Stimulated activated CD4-positive, alpha-beta T cell treated with anti-CD3 and anti-CD28 coated beads, Interleukin-15, amount 100 ng/mL, for 48 hours (primary cell): Measurements from ENCODE around the gene SLC22A15.
"Not testable (repeated sequence)": the region's sequence is repeated elsewhere in the genome, so short reads cannot be mapped to it uniquely, and the experiment has no call there.

ENCODE experiments used
- DNase-seq, 2 donors: peaks; one replicate each; pipeline ENCODE4 v3.0.0-alpha.2; 2020; ENCODE audit warnings: low read depth in 2 of 2

SLC22A15 gene

DNA sequence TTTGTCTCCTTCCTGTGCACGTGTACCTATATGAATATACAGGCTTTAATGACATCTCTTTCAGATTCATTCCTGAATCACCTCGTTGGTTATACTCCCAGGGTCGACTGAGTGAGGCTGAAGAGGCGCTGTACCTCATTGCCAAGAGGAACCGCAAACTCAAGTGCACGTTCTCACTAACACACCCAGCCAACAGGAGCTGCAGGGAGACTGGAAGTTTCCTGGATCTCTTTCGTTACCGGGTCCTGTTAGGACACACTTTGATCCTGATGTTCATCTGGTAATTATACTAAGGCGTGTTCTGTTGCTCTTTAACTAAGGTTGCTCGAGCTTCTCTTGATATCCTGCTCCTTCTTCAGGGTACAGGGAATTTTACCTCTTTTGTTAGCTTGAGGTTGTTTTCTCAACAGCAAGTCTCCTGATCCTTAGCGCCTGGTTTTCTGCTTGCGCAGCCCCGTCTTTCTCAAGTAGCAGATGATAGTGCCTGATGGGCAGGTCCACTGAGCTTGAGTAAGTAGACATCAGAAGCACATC is 55.1 kb downstream of the SLC22A15 start:
- no peak for DNase-seq

GRCh38 chr1:116033322-116033721 is 57.0 kb downstream of the SLC22A15 start:
- no peak for DNase-seq

- DNase-seq = no peak
Measured at GRCh38 chr1:116036255-116036654, 59.9 kb downstream of the SLC22A15 start.

DNA sequence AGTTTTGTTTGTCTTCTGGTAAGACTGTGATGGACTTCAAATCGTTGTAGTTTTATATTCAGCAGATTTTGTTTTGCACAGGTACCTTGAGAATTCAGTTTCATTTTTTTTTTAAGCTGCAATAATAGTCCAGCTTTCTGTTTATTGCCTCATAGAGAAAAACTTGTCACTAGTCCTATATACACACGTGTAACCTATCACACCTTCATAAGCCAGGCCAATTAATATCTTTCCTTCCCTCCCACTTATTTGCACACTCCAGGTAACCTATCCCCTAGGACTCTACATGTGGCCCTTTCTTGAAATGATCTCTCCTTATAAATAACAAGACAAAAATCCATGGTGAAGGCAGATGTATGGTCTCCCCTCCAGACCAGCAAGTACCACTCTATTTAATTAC is 62.4 kb downstream of the SLC22A15 start:
- no peak for DNase-seq

DNA sequence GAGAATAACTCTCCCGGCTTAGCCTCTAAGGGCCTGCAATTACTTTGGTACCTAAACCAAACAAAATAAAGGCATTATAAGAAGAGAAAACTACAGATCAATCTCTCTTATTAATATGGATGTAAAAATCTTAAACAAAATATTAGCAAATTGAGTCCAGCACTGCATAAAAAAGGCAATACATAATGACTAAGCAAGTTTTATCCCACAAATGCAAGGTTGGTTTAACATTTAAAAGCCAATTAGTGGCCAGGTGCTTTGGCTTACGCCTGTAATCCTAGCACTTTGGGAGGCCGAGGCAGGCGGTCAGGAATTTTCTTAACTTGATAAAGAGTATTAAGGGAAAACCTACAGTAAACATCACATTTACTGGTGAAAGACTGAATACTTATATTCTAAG is 67.8 kb downstream of the SLC22A15 start:
- no peak for DNase-seq

DNA sequence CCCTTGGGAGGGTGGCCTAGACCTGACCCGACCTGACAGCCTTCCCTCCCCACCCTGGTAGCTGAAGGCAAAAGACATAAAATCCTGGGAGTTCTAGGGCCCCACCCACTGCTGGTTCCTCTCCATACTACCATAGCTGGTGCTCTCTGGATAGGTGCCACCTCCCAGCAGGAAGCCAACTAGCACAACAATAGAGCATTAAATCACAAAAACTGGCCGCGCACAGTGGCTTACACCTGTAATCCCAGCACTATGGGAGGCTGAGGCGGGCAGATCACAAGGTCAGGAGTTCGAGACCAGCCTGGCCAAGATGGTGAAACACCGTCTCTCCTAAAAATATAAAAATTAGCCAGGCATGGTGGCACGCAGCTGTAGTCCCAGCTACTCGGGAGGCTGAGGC is 70.6 kb downstream of the SLC22A15 start:
- not testable (repeated sequence) for DNase-seq

- not testable (repeated sequence) for DNase-seq
Measured at GRCh38 chr1:116051896-116052295, 75.6 kb downstream of the SLC22A15 start.

DNA sequence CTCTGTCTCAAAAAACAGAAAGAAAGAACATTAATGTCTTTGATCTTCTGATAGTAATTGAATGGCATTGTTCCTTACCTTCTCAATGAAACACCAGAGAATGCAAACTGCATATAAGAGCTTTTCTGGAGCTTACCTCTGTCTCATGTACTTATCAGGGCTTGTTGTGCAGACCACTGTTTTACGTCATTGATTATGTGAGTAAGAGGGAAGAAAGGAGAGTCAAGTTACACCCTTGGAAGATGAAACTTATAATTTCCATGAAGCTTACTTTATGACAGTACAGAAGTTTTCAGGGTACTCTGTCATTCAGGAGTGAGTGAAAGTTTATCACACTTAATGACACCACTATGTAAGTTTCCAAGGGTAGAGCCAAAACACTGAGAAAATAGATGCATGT is 85.9 kb downstream of the SLC22A15 start:
- DNase-seq = no peak

GRCh38 chr1:116064616-116065015 is 88.3 kb downstream of the SLC22A15 start:
- DNase-seq = no peak

GRCh38 chr1:116066868-116067565 is 90.7 kb downstream of the SLC22A15 start:
- DNase-seq = no peak

- DNase-seq = no peak
Measured at GRCh38 chr1:116067566-116067890, 91.2 kb downstream of the SLC22A15 start.

- DNase-seq = no peak
Measured at GRCh38 chr1:116075575-116075974, 99.3 kb downstream of the SLC22A15 start.

DNA sequence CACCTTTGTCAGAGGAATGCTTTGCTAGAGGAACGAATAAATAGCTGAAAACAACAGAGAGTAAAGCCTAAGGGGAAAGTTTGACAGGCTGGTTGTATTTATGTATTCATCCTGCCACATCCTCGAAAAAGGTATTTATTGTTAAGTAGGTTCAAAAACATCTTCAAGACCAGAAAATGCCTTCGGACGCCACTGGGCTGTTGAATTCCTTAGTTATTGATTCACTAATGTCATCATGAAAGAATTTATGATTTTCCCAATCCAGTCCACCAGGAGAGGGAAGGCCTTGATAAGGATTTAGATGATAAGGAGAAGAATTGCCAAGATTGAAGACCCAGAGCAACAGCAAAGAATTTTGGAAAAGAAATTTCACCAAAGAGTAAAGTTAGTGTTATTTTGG is 99.7 kb downstream of the SLC22A15 start:
- no peak for DNase-seq

DNA sequence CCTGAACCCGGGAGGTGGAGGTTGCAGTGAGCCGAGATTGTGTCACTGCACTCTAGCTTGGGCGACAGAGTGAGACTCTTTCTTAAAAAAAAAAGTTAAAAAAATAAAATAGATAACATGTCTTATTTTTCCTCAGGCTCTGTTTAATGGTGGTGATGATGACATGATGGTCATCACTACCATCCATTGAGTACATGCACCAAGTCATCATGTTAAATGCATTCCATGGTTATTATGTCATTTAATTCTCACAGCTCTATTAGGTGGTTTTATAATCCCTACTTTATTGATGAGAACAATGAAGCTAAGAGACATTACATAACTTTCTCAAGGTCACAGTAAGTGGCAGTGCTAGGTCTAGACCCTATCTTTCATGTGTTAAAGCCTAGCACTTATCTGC is 100.5 kb downstream of the SLC22A15 start:
- DNase-seq = no peak

DNA sequence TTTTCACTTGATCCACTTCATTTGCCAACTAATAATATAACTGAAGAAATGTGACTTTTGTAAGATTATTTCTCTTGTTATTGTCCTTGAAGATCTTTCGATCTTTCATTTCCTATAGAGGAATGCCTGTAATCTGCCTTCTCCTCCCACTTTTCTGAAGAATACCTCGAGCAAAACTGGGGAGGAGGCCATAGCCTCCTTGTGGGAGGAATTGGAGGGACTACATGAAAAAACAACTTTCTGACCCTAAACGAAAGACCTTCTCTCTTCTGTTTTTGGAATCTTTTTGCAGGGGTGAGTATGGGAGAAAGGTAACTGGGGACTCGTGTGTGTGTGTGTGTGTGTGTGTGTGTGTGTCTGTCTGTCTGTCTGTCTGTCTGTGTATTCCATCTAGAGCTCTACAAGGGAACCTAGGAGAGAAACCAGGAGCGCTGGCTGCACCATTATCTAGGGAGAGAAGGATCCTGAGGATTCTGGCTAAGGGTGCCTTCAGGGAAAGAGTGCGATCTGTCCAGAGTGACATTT is 102.4 kb downstream of the SLC22A15 start:
- no peak for DNase-seq

DNA sequence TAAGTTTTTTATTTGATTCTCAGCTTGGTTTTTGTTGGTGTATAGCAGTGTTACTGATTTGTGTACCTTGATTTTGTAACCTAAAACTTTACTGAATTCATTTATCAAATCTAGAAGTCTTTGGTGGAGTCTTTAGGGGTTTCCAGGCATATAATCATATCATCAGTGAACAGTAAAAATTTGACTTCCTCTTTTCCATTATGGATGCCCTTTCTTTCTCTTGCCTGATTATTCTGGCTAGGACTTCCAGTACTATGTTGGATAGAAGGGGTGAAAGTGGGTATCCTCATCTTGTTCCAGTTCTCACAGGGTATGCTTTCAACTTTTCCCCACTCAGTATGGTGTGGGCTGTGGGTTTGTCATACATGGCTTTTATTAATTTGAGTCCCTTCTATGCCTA is 111.3 kb downstream of the SLC22A15 start:
- DNase-seq = no peak

DNA sequence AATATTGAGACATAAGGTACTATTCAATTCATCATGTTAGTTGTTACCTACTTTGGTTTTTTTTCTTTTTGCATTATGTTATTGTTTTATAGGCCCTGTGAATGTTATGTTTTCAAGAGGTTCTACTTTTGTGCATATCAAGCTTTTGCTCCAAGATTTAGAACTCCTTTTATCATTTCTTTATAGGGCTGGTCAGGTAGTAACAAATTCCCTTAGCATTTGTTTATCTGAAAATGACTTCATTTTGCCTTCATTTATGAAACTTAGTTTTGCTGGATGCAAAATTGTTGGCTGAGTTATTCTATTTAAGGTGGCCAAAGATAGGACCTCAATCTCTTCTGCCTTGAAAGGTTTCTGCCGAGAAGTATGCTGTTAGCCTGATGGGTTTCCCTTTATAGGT is 113.6 kb downstream of the SLC22A15 start:
- DNase-seq = no peak

- no peak for DNase-seq
Measured at GRCh38 chr1:116091083-116091482, 114.8 kb downstream of the SLC22A15 start.

DNA sequence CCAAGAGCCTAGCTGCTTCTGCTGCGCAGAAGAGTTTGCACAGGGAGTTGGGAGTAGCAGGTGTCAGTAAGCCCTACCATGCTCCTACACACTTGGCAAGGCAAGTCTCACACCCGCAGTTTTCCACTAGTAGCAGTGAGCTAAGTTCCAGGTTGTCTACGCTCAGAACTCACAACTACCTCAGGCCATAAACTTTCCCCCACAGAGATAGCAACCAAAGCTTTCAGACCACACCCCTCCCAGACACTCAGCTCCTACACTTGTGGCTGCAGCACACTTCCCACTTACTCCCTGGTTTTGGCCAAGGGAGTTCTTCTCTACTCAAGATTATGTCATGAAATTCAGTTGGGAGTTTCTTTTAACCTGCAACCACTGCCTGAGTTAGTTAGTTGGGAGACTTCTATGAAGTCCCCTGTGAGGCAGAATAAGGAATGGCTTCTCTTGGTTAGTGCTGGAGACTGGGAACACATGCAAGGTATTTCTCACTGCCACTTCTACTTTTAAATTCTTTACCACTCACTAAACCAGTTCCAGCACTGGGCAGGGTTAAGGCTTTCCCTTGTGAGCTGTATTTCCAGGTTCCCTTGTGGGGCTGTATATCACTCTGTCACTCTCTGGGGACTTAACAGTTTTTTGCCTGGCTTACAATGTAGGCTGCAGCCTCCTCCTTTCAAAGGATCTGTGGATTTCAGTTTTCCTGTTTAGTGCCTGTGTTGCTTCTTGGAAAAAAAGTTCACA is 116.6 kb downstream of the SLC22A15 start:
- DNase-seq = no peak

DNA sequence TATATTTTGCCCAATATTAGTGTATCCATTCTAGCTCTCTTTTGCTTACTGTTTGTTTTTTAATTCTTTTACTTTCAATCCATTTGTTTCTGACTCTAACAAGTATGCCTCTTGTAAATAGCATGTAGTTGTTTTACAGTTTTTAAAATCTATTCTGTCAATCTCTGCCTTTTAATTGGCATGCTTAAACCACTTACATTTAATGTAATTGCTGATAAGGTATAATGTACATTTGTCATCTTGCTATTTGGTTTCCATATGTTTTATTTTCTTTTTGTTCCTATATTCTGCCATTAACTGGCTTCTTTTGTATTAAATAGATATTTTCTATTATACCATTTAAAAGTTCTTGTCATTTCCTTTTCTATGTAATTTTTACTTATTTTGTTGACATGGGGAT is 118.7 kb downstream of the SLC22A15 start:
- no peak for DNase-seq

GRCh38 chr1:116096013-116096618 is 119.8 kb downstream of the SLC22A15 start:
- DNase-seq = no peak

- DNase-seq = no peak
Measured at GRCh38 chr1:116097626-116098025, 121.3 kb downstream of the SLC22A15 start.

DNA sequence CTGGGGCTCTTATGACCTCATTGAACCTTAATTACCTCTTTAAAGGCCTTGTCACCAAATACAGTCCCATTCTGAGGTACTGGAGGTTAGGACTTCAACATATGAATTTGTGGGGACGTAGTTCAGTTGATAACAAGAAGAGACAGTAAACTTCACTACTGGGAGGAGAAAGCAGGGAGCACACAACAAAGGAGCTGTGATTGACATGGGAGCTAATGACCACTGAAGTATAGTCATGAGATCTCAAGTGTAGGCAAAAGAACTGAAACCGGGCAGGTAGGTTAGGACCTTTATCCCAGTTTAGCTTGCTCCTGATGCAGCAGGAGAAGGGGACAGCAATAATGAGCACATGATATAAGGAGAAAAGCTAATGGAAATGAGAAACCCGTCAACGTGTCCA is 123.1 kb downstream of the SLC22A15 start:
- no peak for DNase-seq
